NOMO-1 treated with dmso at 0.1 percent for 144 hours (cell line): ENCODE results near the gene POMGNT1.

ENCODE experiments used
- DNase-seq: peaks from one replicate; lab custom pipeline; 2025; ENCODE audit not compliant: unreplicated experiment; lab: John Stamatoyannopoulos, UW

The POMGNT1 gene

DNA sequence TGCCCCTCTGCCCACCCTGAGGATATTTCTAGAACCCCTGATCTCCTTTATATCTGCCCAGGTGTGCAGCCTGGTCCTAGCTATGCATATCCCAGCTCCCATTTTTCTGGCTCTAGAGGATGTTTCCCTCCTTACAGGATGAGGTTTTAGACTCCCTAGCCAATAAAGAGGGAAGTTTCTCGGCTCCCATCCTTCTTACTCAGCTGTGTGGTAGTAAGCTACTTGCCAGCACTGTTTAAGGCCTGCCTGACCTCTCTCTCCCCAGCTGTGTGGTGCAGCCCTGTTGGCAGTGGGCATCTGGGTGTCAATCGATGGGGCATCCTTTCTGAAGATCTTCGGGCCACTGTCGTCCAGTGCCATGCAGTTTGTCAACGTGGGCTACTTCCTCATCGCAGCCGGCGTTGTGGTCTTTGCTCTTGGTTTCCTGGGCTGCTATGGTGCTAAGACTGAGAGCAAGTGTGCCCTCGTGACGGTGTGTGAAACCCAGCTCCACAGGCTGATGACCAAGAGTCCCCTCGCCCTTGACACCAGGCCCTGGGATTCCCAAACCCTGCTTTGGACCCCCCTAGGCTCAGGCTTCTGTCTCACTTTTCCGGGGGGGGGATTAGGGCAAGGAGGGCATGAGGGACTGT is 14.2 kb downstream of the POMGNT1 start:
- DNase-seq: no peak

DNA sequence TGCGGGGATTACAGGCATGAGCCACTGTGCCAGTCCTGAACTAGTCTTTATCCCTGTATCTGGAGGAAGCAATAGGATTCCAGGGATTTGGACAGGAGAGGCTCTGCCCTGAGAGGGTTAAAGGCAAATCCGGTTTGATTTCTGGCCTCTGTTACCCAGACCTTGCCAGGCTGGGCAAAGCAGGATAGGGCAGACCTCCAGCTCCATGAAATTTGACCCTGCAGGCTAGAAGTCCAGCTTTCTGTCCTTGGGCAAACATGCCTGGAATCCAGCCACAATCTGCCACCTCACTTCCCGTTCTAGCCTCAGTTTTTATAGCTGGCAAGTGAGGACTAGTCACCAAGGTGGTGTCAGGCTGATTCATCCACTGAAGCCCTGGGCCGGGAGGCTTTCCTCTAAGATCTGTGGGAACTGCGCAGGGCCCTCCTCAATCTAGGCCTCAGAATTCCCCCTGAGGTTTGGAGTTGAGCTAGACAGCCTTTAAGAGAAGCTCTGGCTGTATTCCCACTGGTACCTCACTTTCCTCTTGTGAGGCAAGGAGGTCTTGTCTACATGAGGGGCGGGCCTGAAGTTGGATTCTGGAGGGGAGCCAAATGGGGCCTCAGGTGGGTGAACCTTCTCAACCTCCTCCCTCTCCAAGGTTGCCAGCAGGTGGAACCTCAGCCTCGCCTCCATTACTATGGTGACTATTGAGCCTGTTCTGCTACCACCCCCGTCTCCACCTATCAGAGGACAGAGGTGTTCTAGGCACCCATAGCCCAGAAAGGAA is 15.0 kb downstream of the POMGNT1 start:
- DNase-seq: no peak

DNA sequence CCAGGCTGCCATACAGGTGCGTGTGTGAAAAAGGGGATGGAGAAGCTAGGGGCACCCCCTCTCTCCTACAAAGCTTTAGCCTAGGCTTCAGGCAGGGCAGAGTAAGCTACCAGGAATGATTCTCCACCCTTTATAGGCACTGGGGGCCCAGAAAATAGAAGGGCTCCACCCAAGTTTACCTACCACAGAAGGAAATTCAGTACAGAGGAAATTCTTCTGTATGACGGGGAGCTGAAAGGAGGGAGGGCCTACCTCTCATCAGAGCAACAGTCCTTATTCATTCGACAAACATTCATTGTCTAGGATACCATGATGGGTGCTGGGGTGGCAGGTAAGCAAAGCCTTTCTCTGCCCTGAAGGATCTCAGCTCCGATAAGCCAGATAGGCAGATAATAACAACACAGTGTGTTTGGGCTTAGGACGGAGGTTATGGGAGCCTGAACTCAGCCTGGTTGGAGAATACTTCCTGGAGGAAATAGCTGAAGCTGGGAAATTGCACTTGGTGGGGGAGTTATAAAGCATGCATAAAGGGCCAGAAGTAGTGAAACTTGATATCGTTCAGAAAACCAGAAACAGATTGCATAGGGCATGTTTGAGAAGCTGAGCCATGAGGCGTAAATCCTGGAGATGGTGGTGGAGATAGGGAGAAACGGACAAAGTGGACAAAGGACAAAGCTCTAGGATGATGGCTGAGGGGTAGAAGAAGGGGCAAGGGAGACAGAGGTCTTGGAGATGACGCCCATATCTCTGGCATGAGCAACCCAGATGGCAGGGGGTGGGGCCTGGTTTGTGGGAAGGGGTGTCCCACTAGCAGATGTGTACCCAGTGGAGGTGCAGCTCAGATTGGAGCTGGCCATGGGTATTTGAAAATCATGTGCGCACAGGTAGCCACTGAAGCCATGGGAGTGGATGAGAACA is 16.6 kb downstream of the POMGNT1 start:
- no peak for DNase-seq

DNA sequence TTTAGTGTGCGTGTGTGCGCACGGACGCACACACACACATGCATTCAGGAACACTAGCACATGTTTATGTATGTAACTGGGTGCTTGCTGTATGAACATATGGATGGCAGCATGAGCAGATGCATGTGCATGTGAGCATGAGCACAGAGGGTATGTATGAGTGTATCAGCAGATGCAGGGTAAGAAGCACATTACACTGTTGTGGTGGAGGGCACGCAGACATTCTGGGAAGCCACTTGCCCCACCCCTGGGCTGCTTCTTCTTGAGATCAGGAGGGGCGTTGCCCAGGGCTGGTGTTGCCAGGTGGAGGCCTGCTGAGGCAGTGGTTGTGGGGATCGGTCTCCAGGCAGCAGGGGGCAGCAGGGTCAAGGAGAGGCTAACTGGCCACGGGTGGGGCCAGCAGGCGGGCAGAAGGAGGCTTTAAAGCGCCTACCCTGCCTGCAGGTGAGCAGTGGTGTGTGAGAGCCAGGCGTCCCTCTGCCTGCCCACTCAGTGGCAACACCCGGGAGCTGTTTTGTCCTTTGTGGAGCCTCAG is 18.1 kb downstream of the POMGNT1 start:
- no peak for DNase-seq

DNA sequence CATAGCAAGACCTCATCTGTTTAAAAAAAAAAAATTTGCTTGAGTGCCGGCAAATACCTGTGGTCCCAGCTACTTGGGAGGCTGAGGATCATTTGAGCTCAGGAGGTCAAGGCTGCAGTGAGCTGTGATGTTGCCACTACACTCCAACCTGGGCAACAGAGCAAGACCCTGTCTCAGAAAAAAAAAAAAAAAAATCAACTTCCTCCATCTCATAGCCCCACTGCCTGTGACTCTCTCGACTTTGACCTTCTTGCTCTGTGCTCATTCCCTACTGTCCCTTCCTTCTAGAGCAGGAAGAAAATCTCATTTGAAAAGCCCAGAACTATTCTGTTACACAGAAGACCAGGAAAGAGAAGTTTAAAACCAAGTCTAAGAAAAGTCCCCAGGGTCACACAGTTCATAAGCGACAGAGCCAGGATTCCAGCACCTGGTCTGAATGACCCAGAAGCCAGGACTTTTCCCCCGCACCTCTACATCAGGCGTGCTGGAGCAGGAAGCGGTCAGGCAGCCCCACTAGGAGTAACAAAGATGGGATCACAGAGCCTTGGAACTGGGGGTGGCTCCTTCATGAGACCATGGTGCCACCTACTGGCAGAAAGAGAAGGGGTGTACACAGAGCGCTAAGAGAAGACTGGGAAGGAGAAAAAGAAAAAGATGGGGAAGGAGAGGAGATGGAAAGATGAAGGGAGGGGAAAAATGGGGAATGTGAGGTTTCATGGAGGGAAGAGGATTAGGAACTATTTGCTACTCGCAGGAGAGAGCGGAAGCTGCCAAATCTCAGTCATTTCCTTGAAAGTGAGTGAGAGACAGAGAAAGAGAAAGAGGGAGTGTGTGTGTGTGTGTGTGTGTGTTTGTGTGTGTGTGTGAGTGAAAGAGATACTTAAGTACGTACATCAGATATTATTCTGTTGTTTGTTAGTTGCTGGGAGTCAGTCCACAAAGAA is 18.8 kb downstream of the POMGNT1 start:
- peak; percentile 37 for DNase-seq

DNA sequence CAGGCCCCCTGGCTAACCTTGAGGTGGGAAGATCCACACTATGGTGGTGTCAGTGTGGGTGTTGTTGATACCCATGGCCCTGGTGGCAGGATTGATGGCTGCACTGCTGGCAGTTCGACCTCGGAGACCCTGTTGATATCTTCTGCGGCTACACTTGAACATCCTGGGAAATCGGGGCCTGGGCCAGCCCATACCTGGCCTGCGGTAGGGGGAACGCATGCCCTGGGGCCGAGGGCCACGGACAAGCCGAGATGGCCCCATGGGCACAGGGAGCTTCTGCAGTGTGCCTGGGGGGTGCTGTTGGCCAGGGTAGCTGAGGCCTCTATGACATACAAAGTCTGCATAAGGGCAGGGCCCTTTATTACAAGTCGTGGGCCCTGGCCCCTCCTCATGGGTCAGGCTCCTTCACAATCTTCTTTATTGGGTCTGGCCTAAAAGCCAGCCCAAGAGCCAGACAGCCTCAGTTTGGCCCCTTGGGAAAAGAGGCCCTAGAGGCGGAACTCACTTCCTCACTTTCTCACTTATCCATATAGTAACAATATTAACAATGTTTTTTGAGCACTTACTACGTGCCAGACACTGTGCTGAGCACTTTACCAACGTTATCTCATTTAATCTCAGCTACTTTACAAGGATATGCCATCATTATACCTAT is 21.9 kb downstream of the POMGNT1 start, which contains the start of gene P3R3URF:
Gene P3R3URF, minus strand, starts transcription at position 278 of the 655 bp plus-strand sequence. Its CDS starts 17 bp downstream, at position 261.
- DNase-seq: no peak

DNA sequence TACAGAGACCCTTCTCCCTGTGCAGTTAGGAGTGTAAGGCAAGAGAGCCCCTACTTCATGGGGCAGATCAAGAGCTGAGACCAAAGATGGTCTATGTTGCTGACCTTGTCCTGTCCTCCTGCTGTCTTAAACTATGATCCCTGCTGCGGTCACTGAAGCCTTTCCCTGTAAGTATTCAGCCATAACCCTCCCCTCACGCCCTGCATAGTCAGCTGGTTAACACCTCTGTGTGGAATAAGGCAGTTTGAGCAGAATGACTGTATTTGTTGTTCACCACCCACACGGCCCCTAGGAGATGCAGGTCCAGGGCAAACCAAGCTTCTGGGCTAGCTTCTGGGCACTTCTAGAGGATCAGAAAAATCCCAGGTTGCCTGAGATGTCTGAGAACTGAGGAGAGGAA is 23.0 kb downstream of the POMGNT1 start:
- no peak for DNase-seq

DNA sequence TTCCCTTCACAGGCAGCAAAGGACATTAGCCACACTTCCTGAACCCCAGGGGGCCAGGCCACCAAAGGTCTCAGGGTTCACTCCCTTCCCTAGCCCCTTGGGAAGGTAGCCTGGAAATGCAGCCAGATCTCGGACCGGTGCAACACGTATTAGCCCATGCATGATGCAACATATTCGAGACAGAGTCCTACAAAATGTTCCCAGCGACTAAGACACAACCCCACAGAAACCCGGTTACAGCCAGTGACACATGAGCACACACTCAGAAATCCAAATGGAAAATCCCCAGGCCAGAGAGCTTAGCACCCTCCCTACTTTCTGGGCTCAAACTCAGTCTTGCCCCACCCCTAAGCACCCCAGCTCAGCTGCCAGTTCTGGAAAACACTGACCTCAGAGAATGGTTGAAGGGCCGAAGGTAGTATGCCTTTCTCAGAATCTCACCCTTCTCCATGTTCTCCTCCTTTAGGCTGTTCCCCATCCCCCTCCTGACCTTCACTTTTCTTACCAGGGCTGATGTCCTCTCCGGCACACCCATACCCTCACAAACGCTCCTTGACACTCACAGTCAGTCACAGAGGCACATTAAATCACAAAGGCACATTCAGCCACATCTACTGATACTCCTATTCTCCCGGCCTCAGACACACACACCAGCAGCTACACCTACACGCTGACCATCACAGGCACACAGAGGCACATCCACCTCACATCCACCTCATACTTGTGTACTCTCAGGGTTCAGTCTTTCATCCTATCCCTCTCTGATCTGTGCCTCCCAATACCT is 23.6 kb downstream of the POMGNT1 start, which contains the start of gene TSPAN1:
Gene TSPAN1, plus strand, starts transcription at position 640 of the 784 bp plus-strand sequence. CDS start 6,021 bp downstream, outside the sequence.
- no peak for DNase-seq

DNA sequence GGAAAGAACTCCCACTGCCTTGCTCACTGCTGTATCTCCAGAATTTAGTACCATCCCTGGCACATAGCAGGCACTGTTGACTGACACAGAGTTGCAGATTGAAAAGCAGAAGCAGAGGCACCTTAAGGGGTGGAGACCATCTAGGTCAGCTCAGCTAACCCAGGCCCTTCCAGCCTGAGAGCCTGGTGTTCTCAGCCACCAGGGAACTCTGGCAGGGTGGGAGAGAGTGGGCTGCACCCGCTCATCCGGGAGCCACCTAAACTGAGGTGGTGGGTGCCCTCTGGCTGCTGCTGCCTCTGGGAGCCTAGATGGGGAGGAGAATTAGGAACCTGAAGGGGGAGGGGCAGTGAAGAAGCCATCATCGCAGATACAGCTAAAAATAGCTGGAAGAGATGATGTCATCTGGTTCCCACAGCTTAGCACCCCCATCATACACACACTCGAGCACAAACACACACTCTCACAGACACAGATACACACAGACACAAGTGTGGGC is 24.8 kb downstream of the POMGNT1 start:
- no peak for DNase-seq

DNA sequence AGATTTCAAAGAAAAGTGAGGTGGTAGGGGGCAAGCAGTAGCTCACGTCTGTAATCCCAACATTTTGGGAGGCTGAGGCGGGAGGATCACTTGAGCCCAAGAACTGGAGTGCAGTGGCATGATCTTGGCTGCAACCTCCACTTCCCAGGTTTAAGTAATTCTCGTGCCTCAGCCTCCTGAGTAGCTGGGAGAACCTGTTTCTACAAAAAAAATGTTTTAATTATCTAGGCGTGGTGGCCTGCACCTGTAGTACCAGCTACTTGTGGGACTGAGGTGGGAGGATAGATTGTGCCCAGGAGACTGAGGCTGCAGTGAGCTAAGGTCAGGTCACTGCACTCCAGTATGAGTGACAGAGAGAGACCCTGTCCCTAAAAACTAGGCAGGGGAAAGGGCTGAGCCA is 25.9 kb downstream of the POMGNT1 start:
- no peak for DNase-seq

DNA sequence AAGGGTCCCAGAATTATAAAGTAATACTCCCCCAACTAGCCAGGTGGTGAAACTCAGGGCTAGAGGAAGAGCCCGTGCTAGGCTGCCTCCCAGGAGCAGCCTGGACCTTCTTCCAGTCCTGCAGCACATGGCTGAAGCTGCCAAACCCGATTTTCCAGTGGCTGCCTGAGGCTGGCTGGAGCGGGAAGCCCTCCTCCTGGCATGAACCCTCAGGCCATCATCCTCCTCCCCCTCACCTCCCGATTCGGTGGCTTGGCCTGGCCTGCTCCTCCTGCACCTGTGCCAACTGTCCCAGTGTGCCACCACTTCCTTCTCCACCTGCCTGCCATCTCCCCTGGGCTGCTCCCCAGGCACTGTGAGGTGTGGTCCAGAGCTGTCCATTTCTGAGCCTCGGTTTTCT is 26.4 kb downstream of the POMGNT1 start:
- no peak for DNase-seq

DNA sequence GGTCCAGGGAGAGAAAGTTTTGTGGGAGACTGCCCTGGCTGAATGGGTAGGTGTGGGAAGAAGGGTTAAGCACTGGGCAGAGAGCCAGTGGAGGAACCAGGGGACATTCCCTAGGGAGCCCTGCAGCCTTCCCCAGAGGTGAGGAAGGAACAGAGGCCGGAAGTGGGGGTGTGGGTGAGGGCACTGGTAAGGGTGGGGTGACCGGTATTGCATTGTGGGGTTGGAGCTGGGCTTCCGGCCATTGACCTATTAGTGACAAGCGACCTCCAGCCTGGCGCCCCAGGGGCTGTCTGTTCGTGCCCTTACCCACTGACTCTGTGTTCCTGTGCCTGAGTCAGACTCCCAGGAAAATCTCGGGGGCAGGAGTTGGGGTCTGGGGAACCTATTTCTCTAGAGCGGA is 26.9 kb downstream of the POMGNT1 start:
- DNase-seq: no peak

DNA sequence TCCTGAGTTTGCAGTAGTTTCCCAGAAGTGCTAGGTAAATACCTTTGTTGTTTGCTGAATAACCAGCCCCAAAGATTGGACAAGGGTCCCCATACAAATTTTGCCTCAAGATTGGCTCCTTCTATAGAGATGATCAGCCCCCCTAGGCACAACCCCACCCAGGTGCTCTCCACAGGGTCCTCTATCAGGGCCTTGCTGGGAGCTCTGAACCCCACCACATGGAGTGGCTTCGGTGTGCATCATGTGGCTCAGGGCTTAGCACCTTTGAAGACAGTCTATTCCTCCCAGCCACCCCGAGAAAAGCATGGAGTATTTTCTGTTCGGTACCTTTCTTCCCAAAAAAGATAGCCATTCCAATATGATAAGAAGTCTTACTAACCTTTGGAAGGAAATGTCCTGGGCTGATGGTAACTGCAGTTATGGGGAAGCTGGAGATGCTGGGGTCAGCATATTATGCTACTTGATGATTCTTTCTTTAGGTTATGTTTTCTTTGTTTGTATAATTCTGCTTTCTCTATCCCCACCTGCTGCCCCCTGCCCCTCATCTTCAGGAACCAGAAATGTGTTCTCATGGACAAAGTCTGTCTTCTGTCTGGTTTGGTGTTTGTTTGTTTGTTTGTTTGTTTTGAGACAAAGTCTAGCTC is 28.3 kb downstream of the POMGNT1 start:
- no peak for DNase-seq

DNA sequence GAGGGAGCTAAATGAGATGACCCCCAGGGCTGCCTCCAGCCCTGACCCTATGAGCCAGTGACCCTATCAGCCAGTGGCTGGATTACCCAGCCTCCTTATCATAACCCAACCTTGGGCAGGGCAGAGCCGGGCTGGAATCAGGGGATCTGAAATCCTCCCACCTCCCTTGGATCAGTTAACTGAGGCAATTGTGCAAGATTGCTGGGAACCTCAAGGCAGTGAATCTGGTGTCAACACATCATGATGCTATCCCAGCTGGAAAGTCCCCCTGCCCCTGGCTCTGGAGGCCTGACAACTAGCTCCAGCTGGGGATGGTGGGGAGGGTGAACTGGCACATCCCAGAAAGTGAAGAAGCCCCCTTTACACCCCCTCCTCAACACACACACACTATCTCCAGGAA is 29.8 kb downstream of the POMGNT1 start:
- DNase-seq: no peak

DNA sequence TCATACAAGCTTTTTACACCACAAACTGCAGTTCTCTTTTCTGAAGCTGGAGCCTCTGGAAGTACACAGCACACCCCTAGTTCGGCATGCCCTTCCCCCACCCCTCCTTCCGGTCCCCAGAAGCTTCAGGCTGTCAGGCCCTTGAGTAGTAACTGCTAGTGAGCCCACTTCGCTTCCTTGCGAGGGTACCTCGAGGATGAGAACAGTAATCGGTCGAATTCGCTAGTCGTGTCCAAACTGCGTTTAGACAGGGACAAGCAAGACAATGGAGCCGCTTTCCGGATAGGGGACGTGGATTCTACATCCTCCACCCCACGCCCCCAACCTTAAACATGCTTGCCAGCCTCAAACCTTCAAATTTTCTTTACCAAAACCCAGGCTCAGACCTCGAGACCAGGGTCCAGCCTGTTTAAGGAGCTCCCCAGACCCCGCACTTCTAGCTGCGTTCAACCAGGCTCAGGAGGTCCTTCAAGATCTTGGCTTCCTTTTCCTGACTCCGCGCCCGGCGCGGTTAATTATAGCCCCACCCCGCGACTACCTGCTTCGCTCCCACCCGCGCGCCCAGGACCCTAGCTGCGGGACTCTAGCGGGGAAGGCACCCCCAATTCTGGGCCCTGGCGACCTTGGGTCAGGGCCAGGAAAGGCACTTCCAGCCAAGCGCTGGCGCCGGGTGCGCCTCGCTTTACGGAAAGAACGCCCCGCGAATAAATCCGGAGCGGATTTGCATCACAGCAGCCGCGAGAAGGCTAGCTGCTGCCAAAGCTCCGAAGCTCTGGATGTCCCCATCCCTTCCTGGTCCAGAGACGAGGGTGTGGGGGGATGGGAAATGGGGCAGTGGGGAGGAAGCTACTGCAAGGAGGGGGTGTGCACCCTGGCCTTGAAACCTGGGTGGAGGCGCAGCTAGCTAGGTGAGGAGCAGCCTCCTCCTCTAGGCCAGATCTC is 31.4 kb downstream of the POMGNT1 start:
- DNase-seq: no peak

DNA sequence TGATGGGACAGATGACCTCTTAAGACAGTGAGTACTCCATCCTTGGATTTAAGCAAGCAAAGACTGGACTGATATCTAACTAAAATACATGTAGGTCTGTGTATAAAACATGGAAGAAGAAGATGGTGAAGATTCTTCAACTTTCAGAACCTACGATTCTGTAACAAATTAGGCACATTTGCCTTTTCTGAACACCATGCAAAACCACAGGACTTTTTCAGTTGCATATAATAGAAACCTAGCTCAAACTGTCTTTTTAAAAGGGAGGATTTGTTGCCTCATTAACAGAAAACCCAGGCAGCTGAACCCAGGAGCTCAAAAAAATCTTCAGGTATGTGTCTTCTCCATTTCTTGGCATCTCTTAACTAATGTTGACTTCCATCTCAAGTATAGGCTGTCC is 38.0 kb downstream of the POMGNT1 start:
- DNase-seq: no peak

DNA sequence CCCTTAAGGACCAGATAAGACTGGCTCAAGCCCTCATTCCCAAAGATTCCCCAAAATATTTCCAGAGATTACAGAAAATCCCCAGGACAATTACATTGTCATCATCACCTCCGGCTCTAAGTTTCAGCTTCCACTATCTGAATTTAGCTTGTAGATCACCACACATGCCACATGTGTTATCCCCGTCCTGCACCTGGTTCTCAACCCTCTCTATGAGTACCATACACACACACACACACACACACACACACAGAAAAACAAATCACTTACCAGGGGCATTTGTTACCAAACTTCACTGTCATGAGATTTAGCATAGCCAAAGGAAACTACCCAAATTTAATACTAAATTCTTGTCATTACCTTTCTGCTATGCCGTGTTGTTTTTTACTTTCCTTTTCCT is 38.7 kb downstream of the POMGNT1 start:
- DNase-seq: no peak
